ENCODE data around the gene BLTP3B. TPM values are rescaled to one million over a fixed set of nuclear protein-coding genes. Genes with fewer than 3 reads are reported as not detected.

BLTP3B gene
- total RNA-seq, 3 donors from 2014 or later, result 52.2 to 56.3 (median 54.6) TPM

- ATAC-seq, result no peak
- H3K9me3 Mint-ChIP-seq, result no peaks in the 10 kb centered on the region
- DNase-seq, result no peak
- no peaks in the 10 kb centered on the region for H3K27me3 Mint-ChIP-seq (ENCODE audit: low read depth)
- no peak overlapping the region for H3K4me3 Mint-ChIP-seq
- H3K36me3 Mint-ChIP-seq (ENCODE audit: insufficient read depth), result peaks cover 2% of the 10 kb centered on the region
- no peaks in the 10 kb centered on the region for H3K4me1 Mint-ChIP-seq (ENCODE audit: low read depth)
Observed at GRCh38 chr12:100171248-100171647, 28.6 kb upstream of the BLTP3B start.

GRCh38 chr12:100170313-100170858 is 27.7 kb upstream of the BLTP3B start:
- no peak for DNase-seq
- H3K9me3 Mint-ChIP-seq, result no peaks in the 10 kb centered on the region
- H3K4me3 Mint-ChIP-seq, result no peak overlapping the region
- H3K27me3 Mint-ChIP-seq (ENCODE audit: low read depth), result no peaks in the 10 kb centered on the region
- no peak for ATAC-seq
- no peaks in the 10 kb centered on the region for H3K4me1 Mint-ChIP-seq (ENCODE audit: low read depth)
- H3K36me3 Mint-ChIP-seq (ENCODE audit: insufficient read depth), result peaks cover 2% of the 10 kb centered on the region

- peaks cover 2% of the 10 kb centered on the region for H3K36me3 Mint-ChIP-seq (ENCODE audit: insufficient read depth)
- H3K4me3 Mint-ChIP-seq, result no peak overlapping the region
- no peaks in the 10 kb centered on the region for H3K9me3 Mint-ChIP-seq
- H3K4me1 Mint-ChIP-seq (ENCODE audit: low read depth), result no peaks in the 10 kb centered on the region
- no peaks in the 10 kb centered on the region for H3K27me3 Mint-ChIP-seq (ENCODE audit: low read depth)
- no peak for DNase-seq
- no peak for ATAC-seq
Observed at GRCh38 chr12:100169345-100169744, 26.7 kb upstream of the BLTP3B start.

GRCh38 chr12:100168562-100168961 is 25.9 kb upstream of the BLTP3B start:
- peaks cover 5% of the 10 kb centered on the region for H3K4me1 Mint-ChIP-seq (ENCODE audit: low read depth)
- no peaks in the 10 kb centered on the region for H3K9me3 Mint-ChIP-seq
- no peak overlapping the region for H3K4me3 Mint-ChIP-seq
- H3K27me3 Mint-ChIP-seq (ENCODE audit: low read depth), result no peaks in the 10 kb centered on the region
- peaks cover 2% of the 10 kb centered on the region for H3K36me3 Mint-ChIP-seq (ENCODE audit: insufficient read depth)
- ATAC-seq, result no peak
- DNase-seq, result no peak

GRCh38 chr12:100166232-100166631 is 23.6 kb upstream of the BLTP3B start:
- DNase-seq (no peak), ATAC-seq (no peak)
- Mint-ChIP-seq H3K4me3 (no peak overlapping the region), H3K36me3 (ENCODE audit: insufficient read depth) (peaks cover 2% of the 10 kb centered on the region), H3K9me3 (no peaks in the 10 kb centered on the region), H3K4me1 (ENCODE audit: low read depth) (peaks cover 8% of the 10 kb centered on the region), H3K27me3 (ENCODE audit: low read depth) (no peaks in the 10 kb centered on the region)

- no peak for ATAC-seq
- DNase-seq, result no peak
- Mint-ChIP-seq H3K4me1 (ENCODE audit: low read depth) (peaks cover 8% of the 10 kb centered on the region), H3K9me3 (no peaks in the 10 kb centered on the region), H3K27me3 (ENCODE audit: low read depth) (no peaks in the 10 kb centered on the region), H3K36me3 (ENCODE audit: insufficient read depth) (peaks cover 2% of the 10 kb centered on the region), H3K4me3 (no peak overlapping the region)
Observed at GRCh38 chr12:100165356-100165755, 22.7 kb upstream of the BLTP3B start.

GRCh38 chr12:100164153-100164704 is 21.6 kb upstream of the BLTP3B start:
- Mint-ChIP-seq H3K36me3 (ENCODE audit: insufficient read depth) (peaks cover 2% of the 10 kb centered on the region), H3K9me3 (no peaks in the 10 kb centered on the region), H3K4me1 (ENCODE audit: low read depth) (peaks cover 8% of the 10 kb centered on the region), H3K27me3 (ENCODE audit: low read depth) (no peaks in the 10 kb centered on the region), H3K4me3 (peak overlapping the region; percentile 57)
- DNase-seq (no peak), ATAC-seq (no peak)

GRCh38 chr12:100163416-100164152 is 20.9 kb upstream of the BLTP3B start:
- H3K4me3 Mint-ChIP-seq, result peak overlapping the region; percentile 57
- peak; percentile 100 for ATAC-seq
- H3K9me3 Mint-ChIP-seq, result no peaks in the 10 kb centered on the region
- H3K4me1 Mint-ChIP-seq (ENCODE audit: low read depth), result peaks cover 8% of the 10 kb centered on the region
- peak; percentile 61 for DNase-seq
- H3K36me3 Mint-ChIP-seq (ENCODE audit: insufficient read depth), result peaks cover 4% of the 10 kb centered on the region
- no peaks in the 10 kb centered on the region for H3K27me3 Mint-ChIP-seq (ENCODE audit: low read depth)

GRCh38 chr12:100159391-100160104 is 16.9 kb upstream of the BLTP3B start:
- ATAC-seq (no peak), DNase-seq (no peak)
- H3K27me3 Mint-ChIP-seq (ENCODE audit: low read depth), result no peaks in the 10 kb centered on the region
- H3K9me3 Mint-ChIP-seq, result no peaks in the 10 kb centered on the region
- peaks cover 2% of the 10 kb centered on the region for H3K36me3 Mint-ChIP-seq (ENCODE audit: insufficient read depth)
- H3K4me1 Mint-ChIP-seq (ENCODE audit: low read depth), result peaks cover 8% of the 10 kb centered on the region
- H3K4me3 Mint-ChIP-seq, result no peak overlapping the region

GRCh38 chr12:100158535-100158934 is 15.9 kb upstream of the BLTP3B start:
- Mint-ChIP-seq H3K4me1 (ENCODE audit: low read depth) (peaks cover 3% of the 10 kb centered on the region), H3K4me3 (no peak overlapping the region), H3K27me3 (ENCODE audit: low read depth) (no peaks in the 10 kb centered on the region), H3K9me3 (no peaks in the 10 kb centered on the region), H3K36me3 (ENCODE audit: insufficient read depth) (peaks cover 2% of the 10 kb centered on the region)
- ATAC-seq, result no peak
- no peak for DNase-seq

GRCh38 chr12:100157427-100157821 is 14.8 kb upstream of the BLTP3B start:
- ATAC-seq (no peak), DNase-seq (no peak)
- H3K4me3 Mint-ChIP-seq, result no peak overlapping the region
- peaks cover 2% of the 10 kb centered on the region for H3K36me3 Mint-ChIP-seq (ENCODE audit: insufficient read depth)
- no peaks in the 10 kb centered on the region for H3K9me3 Mint-ChIP-seq
- H3K4me1 Mint-ChIP-seq (ENCODE audit: low read depth), result no peaks in the 10 kb centered on the region
- no peaks in the 10 kb centered on the region for H3K27me3 Mint-ChIP-seq (ENCODE audit: low read depth)

GRCh38 chr12:100156731-100157426 is 14.2 kb upstream of the BLTP3B start:
- H3K4me1 Mint-ChIP-seq (ENCODE audit: low read depth), result no peaks in the 10 kb centered on the region
- DNase-seq, result no peak
- no peak overlapping the region for H3K4me3 Mint-ChIP-seq
- H3K9me3 Mint-ChIP-seq, result no peaks in the 10 kb centered on the region
- peaks cover 2% of the 10 kb centered on the region for H3K36me3 Mint-ChIP-seq (ENCODE audit: insufficient read depth)
- ATAC-seq, result no peak
- no peaks in the 10 kb centered on the region for H3K27me3 Mint-ChIP-seq (ENCODE audit: low read depth)

- no peaks in the 10 kb centered on the region for H3K9me3 Mint-ChIP-seq
- H3K36me3 Mint-ChIP-seq (ENCODE audit: insufficient read depth), result peaks cover 2% of the 10 kb centered on the region
- H3K27me3 Mint-ChIP-seq (ENCODE audit: low read depth), result no peaks in the 10 kb centered on the region
- peak; percentile 74 to 84 for ATAC-seq
- no peak overlapping the region for H3K4me3 Mint-ChIP-seq
- DNase-seq, result peak; percentile 70
- no peaks in the 10 kb centered on the region for H3K4me1 Mint-ChIP-seq (ENCODE audit: low read depth)
Observed at GRCh38 chr12:100154474-100155247, 12.0 kb upstream of the BLTP3B start.
